RWPE1 (cell line): Measurements from ENCODE around the gene RAB22A.
A peak's percentile ranks its signal among the peaks of the same experiment; 100 is the strongest.

ENCODE experiments used
- CTCF ChIA-PET: fragments of 350-600 bp; sonication (Branson Sonifier 250); formaldehyde crosslinking; extraction: SDS; loops from one replicate; lab custom pipeline; 2021; lab: Yijun Ruan, JAX
- POLR2A ChIA-PET: fragments of 400-600 bp; formaldehyde crosslinking; extraction: SDS; loops from one replicate; lab custom pipeline; 2020; ENCODE audit warnings: antibody characterized with exemption; ENCODE audit not compliant: low non-redundant PET; lab: Yijun Ruan, JAX
- DNase-seq: peaks from one replicate; pipeline ENCODE4 v3.0.0; 2012; ENCODE audit warnings: low spot score
- H3K27ac ChIP-seq: fragments of 450-650 bp; 2 replicates; pipeline ENCODE4 v1.5.1; 2017
- TF ChIP-seq, protein P1 (sequence below): fragments of 450-650 bp; conservative IDR thresholded peaks from 2 replicates; pipeline ENCODE4 v1.5.1; 2017; ENCODE audit warnings: low read depth, mild to moderate bottlenecking

RAB22A gene

DNA sequence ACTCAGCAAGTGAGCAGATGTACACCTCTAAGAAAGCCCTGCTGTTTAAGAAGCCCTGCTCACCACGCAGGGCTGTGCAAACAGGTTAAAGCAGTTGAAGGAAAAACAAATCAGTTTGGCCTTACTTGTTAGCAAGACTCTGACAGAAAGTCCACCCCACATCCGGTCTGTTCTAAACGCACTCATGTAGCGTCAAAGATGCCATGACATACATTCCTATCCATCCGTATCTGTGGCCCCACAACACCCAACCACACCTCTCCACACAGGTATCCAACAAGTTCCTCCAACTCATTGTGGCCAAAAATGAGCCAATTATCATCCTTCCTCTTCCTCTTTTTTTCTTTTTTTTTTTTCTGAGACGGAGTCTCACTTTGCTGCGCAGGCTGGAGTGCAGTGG, 22.8 kb upstream of the RAB22A start:
- TF ChIP-seq, protein P1, sequence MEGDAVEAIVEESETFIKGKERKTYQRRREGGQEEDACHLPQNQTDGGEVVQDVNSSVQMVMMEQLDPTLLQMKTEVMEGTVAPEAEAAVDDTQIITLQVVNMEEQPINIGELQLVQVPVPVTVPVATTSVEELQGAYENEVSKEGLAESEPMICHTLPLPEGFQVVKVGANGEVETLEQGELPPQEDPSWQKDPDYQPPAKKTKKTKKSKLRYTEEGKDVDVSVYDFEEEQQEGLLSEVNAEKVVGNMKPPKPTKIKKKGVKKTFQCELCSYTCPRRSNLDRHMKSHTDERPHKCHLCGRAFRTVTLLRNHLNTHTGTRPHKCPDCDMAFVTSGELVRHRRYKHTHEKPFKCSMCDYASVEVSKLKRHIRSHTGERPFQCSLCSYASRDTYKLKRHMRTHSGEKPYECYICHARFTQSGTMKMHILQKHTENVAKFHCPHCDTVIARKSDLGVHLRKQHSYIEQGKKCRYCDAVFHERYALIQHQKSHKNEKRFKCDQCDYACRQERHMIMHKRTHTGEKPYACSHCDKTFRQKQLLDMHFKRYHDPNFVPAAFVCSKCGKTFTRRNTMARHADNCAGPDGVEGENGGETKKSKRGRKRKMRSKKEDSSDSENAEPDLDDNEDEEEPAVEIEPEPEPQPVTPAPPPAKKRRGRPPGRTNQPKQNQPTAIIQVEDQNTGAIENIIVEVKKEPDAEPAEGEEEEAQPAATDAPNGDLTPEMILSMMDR = no peak
- ChIA-PET CTCF (no interaction called here), POLR2A (no interaction called here)
- H3K27ac ChIP-seq = no peak overlapping the region
- DNase-seq = no peak

DNA sequence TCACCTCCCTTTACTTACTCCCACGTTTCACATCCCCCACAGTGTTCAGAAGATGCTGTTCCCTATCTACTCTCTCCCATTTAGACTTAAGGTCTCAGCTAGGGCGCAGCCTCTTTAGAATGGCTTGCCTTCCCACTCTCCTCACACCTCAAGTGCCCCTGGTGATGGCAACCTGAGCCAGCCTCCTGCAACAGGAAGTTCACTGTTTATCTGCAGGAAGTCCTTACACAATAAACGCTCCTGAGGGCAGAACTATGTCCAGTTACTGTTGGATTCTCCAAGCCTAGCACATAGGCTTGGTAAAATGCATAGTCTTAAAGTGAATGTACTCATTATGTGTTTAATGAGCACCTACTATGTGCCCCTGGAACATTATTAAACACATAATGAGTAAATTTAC, 21.9 kb upstream of the RAB22A start:
- H3K27ac ChIP-seq = no peak overlapping the region
- ChIA-PET POLR2A (no interaction called here), CTCF (no interaction called here)
- TF ChIP-seq, protein P1 = no peak
- DNase-seq = no peak

DNA sequence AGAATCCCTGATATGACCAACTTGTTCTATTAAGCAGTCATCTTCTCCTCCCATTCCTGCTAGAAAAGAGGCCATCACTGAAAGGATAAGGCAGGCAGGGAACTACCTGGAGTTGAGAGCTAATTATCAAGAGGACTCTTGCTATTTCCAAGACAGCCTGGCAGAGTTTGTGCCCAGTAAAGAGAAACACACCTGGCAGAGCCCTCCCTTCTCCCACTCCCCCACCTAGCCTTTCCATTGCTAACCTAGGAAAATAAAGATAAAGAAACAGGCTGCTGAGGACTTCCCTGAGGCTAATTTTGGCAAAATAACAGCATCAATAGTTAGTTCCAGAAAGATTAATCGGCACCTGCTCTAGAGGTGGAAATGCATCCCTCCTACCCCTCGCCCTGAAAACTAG, 20.4 kb upstream of the RAB22A start:
- no peak overlapping the region for H3K27ac ChIP-seq
- TF ChIP-seq, protein P1 = no peak
- ChIA-PET POLR2A (no interaction called here), CTCF (interaction anchor here (0.5 kb wide), 1 partner anchor 471 kb away, joined by 4 read pairs; no protein-coding TSS in a partner anchor)
- DNase-seq = no peak

DNA sequence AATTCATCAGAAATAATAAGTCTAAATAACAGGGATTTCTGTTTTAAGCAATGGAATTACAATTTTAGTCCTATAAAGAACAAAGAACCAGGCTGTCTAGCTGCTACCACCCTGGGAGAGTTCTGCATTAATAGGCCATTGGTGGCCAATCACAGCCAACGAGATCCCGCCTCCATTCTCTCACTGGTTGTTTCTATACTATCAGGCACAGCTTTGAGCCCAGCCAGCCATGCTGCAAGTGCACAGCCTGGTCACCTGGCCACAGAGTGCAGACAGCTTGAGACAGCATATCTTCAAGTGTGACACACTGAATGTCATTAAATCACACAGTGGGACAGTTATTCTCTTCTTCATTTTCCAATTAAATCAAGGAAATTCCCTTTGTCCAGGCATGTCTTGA, 16.1 kb upstream of the RAB22A start:
- TF ChIP-seq, protein P1 = no peak
- H3K27ac ChIP-seq = no peak overlapping the region
- no peak for DNase-seq
- ChIA-PET POLR2A (no interaction called here), CTCF (interaction anchor here (0.6 kb wide), 1 partner anchor 26 kb away, joined by 3 read pairs; no protein-coding TSS in a partner anchor)

DNA sequence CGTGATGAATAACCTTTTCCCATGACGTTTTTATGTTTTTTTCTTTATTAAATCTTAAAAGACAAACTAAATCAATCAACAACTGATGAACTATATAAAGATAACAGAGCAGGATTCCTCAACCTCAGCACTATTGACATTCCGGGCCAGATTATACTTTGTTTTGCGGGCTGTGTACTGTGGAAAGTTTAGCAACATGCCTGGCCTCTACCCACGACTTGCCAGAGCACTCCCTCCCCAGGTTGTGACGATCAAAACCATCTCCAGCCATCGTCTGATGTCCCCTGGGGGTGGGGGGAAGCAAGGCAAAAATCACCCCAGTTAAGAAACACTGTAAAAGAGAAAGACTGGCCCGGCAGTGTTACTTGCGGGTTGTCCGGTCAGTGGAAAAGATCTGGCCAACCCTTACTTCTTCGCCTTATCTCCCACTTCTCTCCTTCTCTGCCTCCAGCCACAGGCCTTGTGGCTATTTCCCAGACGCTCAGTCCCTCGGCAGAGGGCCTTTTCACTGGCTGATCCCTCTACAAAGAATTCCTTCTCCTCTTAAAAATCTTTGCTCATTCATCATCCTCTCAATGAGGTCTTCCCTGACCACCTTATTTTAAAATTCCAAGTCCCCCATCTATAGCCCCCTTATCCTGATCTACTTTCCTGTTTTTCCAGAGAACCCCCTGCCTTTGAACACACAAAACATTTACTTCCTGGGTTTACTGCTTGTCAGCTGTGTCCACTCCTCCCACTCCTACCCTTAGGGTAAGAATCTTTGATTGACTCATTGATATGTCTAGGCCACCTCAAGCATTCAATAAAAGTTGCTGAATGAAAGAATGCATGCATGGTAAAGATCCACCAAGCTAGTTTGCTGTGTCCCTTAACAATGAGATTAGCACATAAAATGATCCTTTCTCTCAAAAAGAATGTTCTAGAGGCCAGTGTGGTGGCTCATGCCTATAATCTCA, 14.7 kb upstream of the RAB22A start:
- TF ChIP-seq, protein P1 = no peak
- ChIA-PET CTCF (no interaction called here), POLR2A (no interaction called here)
- H3K27ac ChIP-seq = no peak overlapping the region
- DNase-seq = peak; percentile 59

DNA sequence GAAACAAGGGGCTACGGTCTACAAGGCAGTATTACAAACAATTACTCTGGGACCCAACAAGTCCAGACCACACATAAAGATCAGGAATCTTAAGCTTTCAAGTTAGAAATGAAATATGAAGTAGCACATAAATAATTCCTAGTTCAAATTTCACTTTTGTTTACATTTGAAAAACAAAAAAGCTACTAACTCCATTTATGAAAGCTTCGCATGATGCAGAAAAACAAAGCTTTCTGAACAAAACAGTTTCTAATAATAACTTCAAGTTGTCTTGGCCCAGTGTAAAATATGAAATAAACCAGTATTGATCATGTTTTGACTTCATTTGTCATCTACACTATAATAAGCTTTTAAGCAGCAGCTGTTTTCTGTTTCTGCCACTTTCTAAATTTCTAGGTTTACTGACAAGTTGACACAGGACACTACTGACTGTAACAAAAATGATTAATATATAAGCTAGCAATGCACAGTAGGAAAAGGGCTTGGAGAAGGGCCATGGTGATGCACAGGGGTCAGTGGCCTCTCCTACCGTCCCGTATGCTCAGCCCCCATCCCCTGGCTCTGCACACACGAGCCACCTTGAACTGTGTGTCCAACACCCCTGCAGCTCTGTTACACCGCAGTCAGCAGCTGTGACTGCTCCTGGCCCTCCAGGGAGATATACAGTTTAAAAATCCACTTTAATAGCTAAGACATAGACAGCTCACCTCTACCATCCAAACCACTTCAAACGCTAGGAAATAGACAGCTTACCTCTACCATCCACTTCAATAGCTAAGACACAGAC, 13.3 kb upstream of the RAB22A start:
- TF ChIP-seq, protein P1 = no peak
- CTCF ChIA-PET = interaction anchor here (0.6 to 0.7 kb wide), 4 partner anchors 62 to 774 kb away, joined by 3 to 5 read pairs (median 3); no protein-coding TSS in a partner anchor
- POLR2A ChIA-PET = interaction anchor here (0.6 kb wide), 1 partner anchor 79 kb away, joined by 4 read pairs; no protein-coding TSS in a partner anchor

More for the DNA sequence above, 13.3 kb upstream of the RAB22A start:
- H3K27ac ChIP-seq = peak overlapping the region; percentile 8; the same call in 1 of the 2 replicates
- DNase-seq = no peak
